GM19238 (cell line): ENCODE measurements around the gene DOCK9.

Experiments used
- DNase-seq: peaks from one replicate; pipeline ENCODE4 v3.0.0; 2011; ENCODE audit warnings: low spot score; ENCODE audit not compliant: insufficient read length

DOCK9 gene

DNA sequence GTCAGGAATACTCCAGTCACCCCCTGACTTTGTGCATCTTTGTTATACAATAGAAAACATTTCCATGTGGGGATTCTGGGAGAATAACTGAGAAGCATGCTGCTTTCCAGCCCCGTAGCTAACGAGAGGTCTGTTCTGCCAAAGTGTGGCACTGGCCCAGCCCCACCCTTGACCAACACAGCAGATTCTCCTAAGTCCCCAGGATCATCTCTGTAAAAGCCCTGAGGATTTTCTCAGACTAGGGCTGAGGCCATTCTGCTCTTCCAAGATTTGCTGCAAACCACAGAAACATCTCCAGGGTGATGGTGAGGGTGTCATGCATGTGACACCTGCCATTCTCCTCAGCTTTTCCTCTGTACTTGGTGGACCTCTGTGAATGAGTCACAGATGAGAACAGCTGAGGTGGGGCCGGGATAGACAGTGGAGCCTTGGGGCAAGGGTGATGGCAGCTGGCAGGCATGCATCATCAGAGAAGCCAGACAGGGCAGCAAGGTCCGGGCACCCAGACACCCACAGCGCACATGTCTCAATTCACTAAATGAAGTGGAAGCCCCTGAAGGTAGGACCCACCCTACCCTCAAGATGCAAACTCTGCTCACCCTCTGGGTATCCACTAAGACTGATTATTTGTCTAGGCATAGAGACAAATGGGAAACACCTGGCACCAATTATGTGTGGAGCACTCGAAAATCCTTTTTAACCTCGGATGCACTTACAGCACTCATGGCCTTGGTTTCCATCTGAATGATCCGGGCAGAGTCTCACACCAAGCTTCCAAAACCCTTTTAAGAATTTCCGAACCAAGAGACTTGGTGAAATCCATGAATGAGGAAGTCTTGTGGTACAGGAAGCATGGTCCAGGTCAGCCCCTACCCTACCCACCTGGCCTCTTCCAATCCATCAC, 20.1 kb upstream of the DOCK9 start:
- DNase-seq = no peak

DNA sequence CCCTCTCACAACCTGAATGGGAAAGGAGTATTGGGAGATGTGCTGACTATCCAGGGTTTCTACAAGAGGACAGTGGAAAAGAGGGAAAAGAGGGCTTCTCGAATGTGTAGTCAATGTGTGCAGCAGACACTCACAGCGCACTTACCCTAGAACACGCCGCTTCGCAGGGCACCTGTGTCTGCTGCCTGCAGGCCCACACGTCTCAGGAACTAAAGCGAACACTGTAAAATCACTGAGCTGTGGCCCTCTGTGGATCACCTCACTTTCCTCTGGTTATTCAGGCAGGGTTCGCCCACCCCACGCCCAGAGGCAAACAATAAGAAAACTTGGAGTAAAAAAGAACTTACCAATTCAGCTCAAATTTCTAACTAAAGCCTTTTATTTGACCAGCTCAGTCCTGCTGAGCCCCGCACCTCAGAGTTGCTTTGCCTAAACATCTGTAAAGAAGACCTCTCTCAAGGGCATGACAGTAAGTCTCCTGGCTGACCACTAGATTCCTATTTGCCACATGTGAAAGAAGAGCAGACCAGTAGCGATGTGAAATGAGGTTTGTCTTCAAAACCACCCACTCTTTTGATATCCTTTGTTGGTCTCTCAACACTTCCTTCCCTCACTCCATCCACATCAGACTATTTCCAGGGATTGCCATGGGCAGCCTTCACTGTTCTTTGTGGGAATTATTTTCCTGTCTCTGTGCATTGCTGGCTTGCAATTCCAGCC, 19.3 kb upstream of the DOCK9 start:
- no peak for DNase-seq

DNA sequence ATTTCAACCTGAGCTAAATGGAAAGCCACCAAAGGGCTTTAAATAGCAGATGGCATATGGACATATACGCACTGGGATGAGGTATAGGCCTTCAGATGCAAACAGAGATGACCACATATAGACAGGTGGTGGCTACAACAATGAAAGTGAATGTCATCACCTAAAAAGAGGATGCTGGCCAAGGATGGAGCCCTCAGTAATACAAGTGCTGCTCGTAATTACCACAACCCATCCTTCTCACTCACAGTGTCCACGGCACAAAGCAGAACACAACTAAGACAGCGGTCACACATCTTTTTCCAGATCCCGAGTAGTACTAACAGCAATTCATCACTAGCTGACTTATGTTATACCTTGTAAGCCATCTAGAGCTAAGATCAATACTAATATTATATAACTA, 18.2 kb upstream of the DOCK9 start:
- no peak for DNase-seq

- DNase-seq = no peak
These were observed 17.0 kb upstream of the DOCK9 start for GRCh38 chr13:98994896-98995295.

- no peak for DNase-seq
These were observed 16.2 kb upstream of the DOCK9 start for GRCh38 chr13:98994080-98994479.

- DNase-seq = no peak
These were observed 14.5 kb upstream of the DOCK9 start for GRCh38 chr13:98992355-98992754.

DNA sequence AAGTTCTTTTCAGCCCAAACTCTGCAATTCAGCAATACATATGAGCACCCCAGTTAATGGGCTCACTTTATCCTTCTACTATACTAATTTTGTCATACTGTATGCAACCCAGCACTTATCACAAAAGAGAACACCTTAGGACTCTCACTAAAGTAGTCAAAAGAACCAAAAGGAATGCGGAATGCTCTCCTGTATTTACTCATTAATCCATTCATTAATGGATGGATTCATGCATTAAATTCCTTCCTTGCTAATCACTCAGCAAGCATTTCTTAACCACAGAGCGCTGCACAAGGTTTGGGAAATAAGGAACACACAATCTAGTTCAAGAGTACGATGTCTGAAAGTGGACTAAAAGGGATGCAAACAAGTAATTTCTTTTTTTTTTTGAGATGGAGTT, 12.8 kb upstream of the DOCK9 start:
- no peak for DNase-seq

DNA sequence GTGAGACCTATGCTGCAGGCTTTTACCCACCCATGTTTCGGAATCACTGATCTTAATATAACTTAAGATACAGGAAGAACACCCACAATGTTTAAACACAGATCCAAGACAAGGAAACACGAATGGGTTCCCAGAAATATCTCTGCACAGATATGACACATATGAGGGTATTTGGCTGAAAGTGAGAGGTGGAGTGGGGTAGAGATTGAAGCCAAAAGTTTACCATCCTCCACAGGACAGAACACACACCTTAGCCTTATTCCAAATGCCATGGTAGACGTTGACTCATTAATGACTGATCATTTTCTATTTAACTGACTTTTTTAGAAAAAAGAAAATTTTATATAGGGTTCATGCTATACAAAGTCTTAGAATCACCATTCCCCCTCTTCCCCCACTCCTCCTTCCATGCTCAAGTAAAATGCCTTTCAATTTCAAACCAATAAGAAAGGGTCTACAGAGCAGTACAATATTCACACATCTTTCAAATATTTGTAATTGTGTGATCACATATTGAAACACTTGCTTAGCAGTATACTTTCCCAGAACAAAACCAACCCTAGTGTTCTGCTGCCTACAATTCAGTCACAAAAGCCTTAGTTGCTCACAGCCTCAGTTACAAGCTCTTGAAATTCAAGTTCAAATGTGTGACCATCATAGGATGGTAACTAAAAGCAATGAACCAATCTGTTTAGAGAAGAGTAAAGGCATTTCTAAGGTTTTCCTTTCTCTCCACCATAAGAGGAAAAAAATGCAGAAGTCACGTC, 11.8 kb upstream of the DOCK9 start:
- DNase-seq = no peak

DNA sequence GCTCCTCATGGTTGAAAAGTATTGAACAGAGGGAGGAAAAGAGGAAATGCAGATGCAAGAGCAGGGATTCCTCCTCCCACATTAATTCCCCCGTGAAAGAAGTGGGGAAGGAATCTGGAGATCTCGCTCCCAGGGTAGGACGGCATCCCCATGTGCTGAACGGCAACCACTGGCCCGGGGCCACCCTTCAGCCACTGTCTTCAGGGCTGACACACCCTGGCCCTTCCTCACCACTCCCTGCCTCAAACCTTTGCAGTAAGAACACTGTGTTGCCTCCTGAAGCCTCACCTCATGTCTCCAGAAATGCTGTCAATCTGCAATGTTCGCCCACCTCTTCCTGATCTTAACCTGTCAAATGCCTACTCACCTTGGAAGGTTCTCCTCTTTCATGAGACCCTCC, 10.9 kb upstream of the DOCK9 start:
- DNase-seq = no peak

DNA sequence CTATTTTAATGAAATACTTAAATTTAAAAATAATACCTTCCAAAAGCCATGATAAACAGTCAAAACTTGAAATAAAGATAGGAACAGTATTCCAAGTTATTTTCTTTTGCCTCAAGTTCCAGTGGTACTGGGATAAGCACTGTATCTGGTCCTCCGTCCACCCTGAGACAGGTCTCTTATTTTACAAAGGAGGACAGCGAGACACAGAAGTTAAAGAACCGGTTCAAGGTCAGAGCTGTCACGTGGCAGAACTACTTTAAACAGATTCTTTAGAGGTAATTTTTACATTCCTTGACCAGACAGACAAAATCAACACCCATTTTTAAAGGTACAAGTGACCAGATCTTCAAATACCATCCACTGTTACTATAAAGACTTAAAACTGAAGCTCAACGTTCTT, 10.4 kb upstream of the DOCK9 start:
- no peak for DNase-seq

GRCh38 chr13:98987275-98987674, 9.4 kb upstream of the DOCK9 start:
- DNase-seq = no peak

- no peak for DNase-seq
These were observed 8.5 kb upstream of the DOCK9 start for GRCh38 chr13:98986226-98986846.

GRCh38 chr13:98985591-98985990, 7.7 kb upstream of the DOCK9 start:
- DNase-seq = no peak

DNA sequence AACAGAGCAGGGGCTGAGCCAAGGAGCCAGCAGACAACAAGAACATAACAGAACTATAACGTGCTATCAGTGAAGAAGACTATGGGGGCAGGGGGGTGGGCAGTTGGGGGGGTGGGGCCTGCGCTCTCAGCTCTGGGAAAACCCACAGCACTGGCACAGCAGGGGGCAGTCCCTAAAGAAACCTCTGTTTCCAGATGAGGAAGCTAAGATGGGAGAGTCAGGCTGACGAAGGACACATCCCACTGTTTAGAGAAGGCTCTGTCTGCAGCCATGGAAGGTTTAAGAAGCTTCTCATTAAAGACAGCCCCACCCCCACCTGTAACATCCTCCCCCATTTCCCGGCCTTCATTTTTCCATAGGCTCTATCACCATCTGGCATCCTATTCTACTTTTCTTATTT, 7.1 kb upstream of the DOCK9 start:
- DNase-seq = no peak

- DNase-seq = no peak
These were observed 6.3 kb upstream of the DOCK9 start for GRCh38 chr13:98984118-98984517.

DNA sequence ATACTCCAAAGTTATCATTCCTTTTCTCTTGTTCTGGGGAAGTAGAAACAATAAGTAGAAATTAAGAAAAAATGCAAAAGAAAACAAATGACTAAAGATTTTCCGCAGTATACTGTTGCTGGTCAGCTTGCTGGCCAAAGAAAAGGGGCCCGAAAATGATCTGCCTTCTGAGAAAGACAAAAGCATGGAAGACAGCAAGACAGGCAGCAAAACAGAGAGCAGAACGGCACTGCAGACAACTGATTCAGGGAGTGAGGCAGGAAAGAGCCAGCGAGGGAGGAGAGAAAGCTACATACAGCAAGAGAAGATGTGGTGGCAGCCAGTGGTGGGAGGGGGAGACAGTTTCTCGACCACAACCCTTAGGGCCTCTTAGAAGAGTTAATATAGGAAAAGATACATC, 5.3 kb upstream of the DOCK9 start:
- no peak for DNase-seq

- DNase-seq = no peak
These were observed 3.7 kb upstream of the DOCK9 start for GRCh38 chr13:98981369-98982080.

DNA sequence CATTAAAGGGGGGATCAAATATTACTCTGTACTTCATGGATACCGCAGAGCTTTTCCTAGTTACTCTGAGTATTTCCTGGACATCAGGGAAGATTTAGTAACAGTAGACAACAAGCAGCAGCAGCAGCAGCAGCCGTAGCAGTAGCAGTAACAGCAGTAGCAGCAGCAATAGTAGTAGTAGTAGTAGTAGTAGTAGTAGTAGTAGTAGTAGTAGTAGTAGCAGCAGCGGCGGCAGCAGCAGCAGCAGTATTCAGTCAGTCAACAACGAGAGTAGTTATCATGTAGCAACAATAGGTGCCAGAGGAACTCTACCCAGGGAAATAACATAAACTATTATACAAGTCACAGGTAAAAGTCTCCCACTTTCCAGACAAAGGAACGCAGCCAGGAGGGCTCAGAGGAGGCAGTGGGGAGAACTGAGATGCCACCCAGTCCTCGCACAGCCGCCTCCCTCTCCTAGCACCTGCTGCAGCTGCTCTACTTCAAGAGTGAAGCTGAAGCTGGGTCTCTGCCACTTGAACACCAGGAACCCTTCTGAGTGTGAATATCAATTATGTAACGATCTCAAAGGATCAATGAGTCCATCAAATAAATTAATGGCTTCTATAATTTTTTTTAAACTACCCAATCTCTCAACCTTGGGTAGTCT, 1.3 kb upstream of the DOCK9 start:
- no peak for DNase-seq

GRCh38 chr13:98978280-98978679, 416 bp upstream of the DOCK9 start:
- no peak for DNase-seq

DNA sequence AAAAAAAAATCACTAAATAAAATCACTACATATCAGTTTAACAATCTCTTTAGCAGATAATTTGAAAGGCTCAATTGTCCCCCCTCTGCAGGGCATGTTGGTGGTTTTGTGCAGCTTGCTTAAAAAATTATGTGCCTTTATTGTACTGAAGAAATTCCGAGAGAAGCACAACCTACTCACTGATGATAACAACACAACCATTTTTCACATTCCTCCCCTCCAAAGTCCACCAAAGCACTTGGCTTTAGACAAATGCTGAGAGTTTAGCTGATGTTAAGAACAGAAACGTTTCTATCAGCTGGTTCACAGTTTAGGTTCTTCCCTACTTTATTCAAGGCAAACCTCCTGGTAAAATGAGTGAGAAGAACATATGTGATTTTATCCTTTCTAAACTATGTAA, 923 bp downstream of the DOCK9 start:
- DNase-seq = no peak
